GM18498 (cell line): ENCODE measurements around the gene RHOA.
"Not testable (repeated sequence)": the region's sequence is repeated elsewhere in the genome, so short reads cannot be mapped to it uniquely, and the experiment has no call there.

ENCODE experiments used
- ATAC-seq: cut with Tn5 transposase; IDR thresholded peaks from one replicate; pipeline ENCODE4 v1.9.1; 2021; ENCODE audit warnings: mild to moderate bottlenecking, moderate library complexity; ENCODE audit not compliant: unreplicated experiment

The RHOA gene

DNA sequence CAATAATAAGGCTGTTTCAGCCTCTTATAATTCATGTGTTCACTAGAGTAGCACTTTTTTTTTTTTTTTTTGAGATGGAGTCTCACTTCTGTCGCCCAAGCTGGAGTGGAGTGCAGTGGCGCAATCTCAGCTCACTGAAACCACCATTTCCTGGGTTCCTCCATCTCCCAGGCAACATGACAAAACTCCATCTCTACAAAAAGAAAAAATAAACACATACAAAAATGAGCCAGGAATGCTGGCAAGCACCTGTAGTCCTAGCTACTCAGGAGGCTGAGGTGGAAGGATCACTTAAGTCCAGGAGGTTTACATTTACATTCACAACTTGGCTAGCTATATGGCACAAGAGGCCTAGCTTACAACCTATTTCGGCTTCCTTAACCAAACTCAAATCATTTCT is 78.7 kb downstream of the RHOA start:
- no peak for ATAC-seq

DNA sequence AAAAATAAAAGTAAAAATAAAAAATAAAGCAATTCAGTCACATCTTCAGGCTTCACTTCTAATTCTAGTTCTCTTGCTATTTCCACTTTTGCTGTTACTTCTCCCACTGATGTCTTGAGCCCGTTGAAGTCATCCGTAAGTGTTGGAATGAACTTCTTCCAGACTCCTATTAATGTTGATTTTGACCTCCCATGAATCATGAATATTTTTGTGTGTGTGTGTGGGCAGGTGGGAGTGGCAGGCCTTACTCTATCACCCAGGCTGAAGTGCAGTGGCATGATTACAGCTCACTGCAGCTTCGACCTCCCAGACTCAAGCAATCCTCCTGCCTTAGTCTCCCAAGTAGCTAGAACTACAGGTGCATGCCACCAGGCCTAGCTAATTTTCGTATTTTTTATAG is 82.6 kb downstream of the RHOA start:
- no peak for ATAC-seq

DNA sequence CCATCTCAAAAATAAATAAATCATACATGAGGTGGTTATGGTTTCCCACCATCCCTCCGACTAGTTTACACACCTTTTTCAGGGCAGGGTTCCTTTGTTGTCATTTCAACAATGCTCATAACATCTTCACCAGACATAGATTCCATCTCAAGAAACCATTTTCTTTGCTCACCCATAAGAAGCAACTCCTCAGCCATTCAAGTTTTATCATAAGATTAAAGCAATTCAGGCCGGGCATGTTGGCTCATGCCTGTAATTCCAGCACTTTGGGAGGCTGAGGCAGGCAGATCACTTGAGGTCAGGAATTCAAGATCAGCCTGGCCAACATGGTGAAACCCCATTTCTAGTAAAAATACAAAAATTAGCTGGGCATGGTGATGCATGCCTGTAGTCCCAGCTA is 83.4 kb downstream of the RHOA start:
- ATAC-seq, result not testable (repeated sequence)

DNA sequence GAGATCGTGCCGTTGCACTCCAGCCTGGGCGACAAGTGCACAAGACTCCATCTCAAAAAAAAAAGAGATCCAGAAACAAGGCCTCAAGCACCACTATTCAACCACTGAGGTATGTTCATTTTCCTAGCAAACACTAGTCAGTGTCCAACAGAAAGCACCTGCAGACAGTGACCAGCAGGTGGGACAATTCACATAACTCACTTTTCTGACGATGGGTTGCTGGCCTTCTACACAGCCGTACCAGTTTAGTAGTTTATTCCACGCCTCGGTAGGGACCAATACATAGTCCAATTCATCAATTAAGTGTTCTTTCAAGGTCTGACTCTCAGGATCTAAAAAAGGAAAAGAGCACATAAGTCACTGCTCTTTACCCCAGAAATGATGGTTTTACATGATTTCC is 84.3 kb downstream of the RHOA start:
- no peak for ATAC-seq

DNA sequence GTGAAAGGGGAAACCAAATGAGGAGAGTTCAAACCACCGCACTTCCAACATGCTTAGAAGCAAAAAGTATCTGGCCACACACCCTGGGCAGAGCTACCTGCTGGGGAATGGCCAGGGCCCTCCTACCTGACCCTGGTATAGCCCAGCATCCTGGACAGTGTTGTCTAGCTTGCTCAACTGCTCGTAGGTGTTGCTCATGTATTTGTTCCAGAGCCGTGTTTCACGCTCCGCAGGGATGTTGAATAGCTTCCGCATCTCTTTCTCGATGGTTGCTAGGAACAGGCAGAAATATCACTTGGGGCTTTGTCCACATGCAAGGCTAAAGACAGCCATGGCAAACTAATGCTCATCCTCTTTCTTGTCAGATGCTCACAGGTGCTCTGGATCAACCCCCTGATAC is 87.0 kb downstream of the RHOA start:
- ATAC-seq, result no peak

DNA sequence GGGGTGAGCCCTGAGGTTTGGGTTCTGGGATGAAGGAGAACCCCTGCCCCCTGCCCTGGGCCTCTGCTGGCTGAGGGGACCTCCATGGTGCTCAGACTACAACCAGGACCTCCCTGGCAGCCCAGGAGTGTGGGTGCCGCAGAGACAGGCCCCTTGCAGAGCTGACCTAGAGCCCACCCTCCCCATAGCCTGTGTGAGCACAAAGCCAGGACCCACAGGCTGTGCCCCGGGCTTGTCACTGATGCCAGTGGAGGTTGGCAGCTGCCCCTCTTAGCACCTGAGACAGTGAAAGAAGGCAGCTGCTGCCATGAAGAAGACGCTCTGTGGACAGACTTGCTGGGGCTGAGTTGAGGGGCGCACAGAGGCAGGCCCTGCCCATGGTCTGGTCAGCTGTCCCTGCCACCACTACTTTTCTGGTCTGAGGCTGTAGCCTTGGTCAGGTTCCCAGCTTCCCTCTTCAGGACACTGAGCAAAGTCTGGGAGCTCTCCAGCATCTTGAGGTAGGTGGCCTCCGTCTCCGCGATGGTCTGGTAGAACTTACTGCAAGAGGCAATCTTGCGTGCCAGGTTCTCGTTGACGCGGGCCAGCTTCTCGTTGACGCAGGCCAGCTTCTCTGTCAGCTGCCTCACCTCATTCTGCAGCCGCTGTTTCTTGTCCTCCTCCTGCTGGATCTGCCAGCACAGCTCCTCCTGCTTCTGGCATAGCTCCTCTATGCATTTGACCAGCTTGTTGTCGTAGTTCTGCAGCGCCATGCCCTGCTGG is 94.9 kb downstream of the RHOA start:
- no peak for ATAC-seq

DNA sequence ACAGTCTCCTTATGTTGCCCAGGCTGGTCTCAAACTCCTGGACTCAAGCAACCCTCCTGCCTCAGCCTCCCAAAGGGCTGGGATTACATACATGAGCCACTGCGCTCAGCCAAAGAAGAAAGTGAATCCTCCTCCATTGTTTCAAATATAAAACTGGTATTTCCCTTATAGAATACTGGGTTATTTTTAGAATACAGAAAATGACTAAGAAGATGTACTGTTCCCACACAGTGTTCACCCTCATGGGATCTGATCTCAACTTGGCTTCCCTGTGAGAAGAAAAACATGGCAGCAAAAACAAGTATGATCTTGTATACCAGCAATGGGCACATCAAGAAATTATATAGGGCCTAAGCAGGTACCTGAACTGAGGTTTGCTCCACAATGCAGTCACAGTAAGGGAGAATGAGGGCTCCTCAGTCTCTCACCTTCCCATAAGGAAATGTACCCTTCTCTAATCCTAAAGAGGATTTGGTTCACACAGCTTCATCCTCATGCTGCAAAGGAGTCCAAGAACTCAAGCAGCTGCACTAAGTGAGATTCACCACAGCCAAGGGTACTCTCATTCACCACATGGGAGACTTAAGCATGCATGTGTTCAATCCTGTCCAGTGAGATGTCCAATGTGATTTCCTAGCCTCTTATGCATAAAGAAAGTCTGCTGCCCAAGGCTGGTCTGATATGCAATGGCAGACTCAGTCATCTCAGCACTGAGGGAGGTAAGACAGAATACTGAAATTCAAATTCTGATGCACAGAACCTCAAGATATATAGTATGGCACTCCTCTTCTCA is 97.7 kb downstream of the RHOA start:
- no peak for ATAC-seq

DNA sequence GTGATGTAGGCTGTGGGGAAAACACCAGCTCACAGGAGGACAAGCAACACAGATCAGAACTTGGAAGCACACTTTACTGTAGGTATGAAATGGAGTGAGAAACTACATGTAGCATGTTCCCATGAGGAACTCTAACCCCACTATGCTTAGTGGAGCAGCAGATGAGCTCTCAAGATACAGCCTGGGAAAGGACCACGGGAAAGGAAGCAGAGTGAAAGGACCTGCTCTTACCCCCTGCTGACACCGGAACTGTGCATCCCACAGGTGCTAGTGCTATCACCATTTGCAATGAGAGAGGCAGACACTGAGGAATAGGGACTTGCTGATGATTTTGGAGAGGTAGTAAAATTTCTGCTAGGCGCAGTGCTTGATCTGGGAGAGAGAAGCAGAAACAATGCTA is 100.5 kb downstream of the RHOA start:
- no peak for ATAC-seq

DNA sequence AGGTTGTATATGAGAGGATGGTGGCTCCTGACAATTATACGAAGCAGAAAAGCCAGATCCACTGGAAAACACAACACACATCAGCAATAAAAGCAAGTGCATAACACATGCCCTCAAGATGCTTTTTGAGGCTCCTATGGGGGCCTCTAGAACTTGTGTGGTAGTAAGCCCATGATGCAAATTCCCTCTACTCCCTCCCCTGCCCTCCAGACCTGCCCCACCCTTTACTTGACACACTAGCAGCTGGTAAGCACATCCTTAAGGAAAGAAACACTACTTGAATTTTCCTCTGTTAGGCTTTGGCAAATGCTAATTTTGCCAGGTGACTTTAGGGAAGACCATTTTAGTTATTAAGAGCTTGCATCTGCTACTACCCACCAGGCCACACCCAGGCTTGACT is 101.1 kb downstream of the RHOA start:
- no peak for ATAC-seq
